Activated B cell treated with CpG ODN at 0.5 μM for 24 hours (primary cell): ENCODE results near the gene GFRA1. TPM values are rescaled to one million over a fixed set of nuclear protein-coding genes. Genes with fewer than 3 reads are reported as not detected.

Source experiments
- ATAC-seq: fragments of 200-7000 bp; cut with Tn5 transposase; one replicate; pipeline ENCODE4 v1.10.0; 2021; ENCODE audit warnings: low read depth, mild to moderate bottlenecking, moderate library complexity
- CTCF ChIA-PET: fragments of 350-600 bp; sonication (Branson Sonifier 250); formaldehyde crosslinking; loops from one replicate; lab custom pipeline; 2021; ENCODE audit warnings: antibody characterized with exemption; lab: Charles Lee
- POLR2A ChIA-PET: fragments of 350-600 bp; sonication (Branson Sonifier 250); formaldehyde crosslinking; loops from one replicate; lab custom pipeline; 2021; ENCODE audit warnings: antibody characterized with exemption; lab: Charles Lee
- DNase-seq: peaks from one replicate; pipeline ENCODE4 v3.0.0; 2022
- H3K27ac Mint-ChIP-seq: one replicate; pipeline ENCODE4 v1.8.0; 2020; ENCODE audit warnings: mixed read lengths
- H3K27me3 Mint-ChIP-seq: one replicate; pipeline ENCODE4 v1.8.0; 2021; ENCODE audit warnings: mixed read lengths
- H3K36me3 Mint-ChIP-seq: one replicate; pipeline ENCODE4 v1.8.0; 2021; ENCODE audit warnings: low read depth, mixed read lengths
- H3K4me1 Mint-ChIP-seq: one replicate; pipeline ENCODE4 v1.8.0; 2021; ENCODE audit warnings: mixed read lengths
- H3K4me3 Mint-ChIP-seq: one replicate; pipeline ENCODE4 v1.8.0; 2020; ENCODE audit warnings: mild to moderate bottlenecking, mixed read lengths
- H3K9me3 Mint-ChIP-seq: one replicate; pipeline ENCODE4 v1.8.0; 2020; ENCODE audit warnings: mixed read lengths
- intact Hi-C: fragments of 100-400 bp; cut with micrococcal nuclease; formaldehyde crosslinking; loops from one replicate; pipeline ENCODE4 v1.15.1; 2024
- total RNA-seq: library from RNA; stranded (reverse); gene quantifications from 2 replicates; pipeline ENCODE4 v1.2.3, GENCODE V29; 2022
- TF ChIP-seq, protein P1 (sequence below): fragments of 200-600 bp; IDR thresholded peaks from one replicate; pipeline ENCODE4 v1.8.0; 2022; ENCODE audit warnings: antibody characterized with exemption, mild to moderate bottlenecking

Gene GFRA1
- total RNA-seq, 1 donor from 2014 or later = not detected

DNA sequence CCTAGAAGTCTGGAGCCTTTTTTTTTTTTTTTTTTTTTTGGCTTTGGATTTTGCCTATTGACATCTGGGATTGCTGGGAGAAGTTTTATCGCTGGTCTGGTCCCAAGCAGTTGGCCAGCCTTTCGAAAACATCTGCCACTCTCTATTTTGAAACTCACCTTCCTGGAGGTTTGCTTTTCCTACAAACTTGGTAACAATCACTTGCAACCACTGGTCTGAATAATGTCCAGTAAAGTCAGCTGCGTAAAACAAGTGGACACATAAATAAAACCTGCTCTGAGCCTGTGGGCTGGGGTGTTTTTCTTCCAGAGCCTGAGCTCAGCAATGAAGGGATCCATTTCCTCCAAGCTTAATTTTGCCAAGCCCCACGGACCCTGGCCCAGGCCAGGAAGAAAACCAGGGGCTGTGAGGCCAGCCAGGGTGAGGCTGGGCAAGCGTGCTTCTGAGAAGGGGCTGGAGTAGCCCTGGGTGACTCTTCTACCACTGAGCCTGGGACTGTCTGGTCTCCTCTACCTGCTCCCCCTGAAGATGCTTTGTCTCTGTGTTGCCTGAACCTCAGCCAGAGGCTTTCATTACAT is 202.2 kb downstream of the GFRA1 start:
- ChIA-PET CTCF (no interaction called here), POLR2A (no interaction called here)
- Mint-ChIP-seq H3K4me3 (no peak overlapping the region), H3K9me3 (no peaks in the 10 kb centered on the region), H3K27ac (no peak overlapping the region), H3K4me1 (no peaks in the 10 kb centered on the region), H3K36me3 (no peaks in the 10 kb centered on the region), H3K27me3 (no peaks in the 10 kb centered on the region)
- ATAC-seq (no peak), DNase-seq (no peak)
- intact Hi-C loops = no loop called here
- TF ChIP-seq, protein P1, sequence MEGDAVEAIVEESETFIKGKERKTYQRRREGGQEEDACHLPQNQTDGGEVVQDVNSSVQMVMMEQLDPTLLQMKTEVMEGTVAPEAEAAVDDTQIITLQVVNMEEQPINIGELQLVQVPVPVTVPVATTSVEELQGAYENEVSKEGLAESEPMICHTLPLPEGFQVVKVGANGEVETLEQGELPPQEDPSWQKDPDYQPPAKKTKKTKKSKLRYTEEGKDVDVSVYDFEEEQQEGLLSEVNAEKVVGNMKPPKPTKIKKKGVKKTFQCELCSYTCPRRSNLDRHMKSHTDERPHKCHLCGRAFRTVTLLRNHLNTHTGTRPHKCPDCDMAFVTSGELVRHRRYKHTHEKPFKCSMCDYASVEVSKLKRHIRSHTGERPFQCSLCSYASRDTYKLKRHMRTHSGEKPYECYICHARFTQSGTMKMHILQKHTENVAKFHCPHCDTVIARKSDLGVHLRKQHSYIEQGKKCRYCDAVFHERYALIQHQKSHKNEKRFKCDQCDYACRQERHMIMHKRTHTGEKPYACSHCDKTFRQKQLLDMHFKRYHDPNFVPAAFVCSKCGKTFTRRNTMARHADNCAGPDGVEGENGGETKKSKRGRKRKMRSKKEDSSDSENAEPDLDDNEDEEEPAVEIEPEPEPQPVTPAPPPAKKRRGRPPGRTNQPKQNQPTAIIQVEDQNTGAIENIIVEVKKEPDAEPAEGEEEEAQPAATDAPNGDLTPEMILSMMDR = no peak

DNA sequence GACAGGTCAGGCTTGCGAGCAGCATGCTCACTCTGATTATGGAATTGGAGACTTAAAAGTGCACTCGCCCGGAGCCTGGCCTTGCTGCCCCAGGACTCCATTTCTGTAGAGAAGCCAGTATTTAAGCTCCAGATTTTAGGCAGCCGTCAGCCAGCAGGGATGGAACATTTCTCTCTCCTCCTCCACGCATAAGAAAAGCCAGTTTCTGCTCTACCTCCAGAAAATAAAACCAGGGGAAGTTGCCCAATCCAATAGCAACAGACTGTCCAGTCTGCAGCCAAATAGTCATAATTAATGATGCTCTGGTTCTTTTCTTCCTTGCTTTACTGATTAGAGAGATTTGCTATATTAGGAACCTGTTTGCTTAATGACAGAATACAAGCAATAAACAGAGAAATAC is 203.2 kb downstream of the GFRA1 start:
- intact Hi-C loops = no loop called here
- ChIA-PET CTCF (no interaction called here), POLR2A (no interaction called here)
- Mint-ChIP-seq H3K36me3 (no peaks in the 10 kb centered on the region), H3K27ac (no peak overlapping the region), H3K4me3 (no peak overlapping the region), H3K4me1 (no peaks in the 10 kb centered on the region), H3K27me3 (no peaks in the 10 kb centered on the region), H3K9me3 (no peaks in the 10 kb centered on the region)
- DNase-seq (no peak), ATAC-seq (no peak)
- TF ChIP-seq, protein P1 = no peak

DNA sequence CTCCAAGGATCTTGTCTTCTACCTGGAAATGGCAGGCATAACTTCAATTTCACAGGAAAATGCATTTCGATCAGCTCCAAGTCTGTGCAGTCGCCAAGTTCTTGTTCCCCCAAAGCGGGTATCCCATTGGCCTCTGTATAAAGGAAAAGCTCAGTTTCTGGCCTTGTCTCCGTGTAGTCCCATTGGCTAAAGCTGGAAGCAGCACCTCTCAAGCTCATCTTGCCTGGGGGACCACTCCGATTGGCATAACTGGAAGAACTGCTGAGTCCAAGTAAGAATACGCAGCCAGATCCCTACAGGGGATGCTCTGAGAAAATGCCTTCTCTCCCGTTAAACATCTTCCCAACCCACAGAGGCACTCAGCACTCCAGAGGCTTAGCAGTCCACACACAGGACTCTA is 205.2 kb downstream of the GFRA1 start:
- CTCF ChIA-PET = no interaction called here
- intact Hi-C loops = no loop called here
- ATAC-seq (no peak), DNase-seq (no peak)
- Mint-ChIP-seq H3K36me3 (no peaks in the 10 kb centered on the region), H3K4me1 (no peaks in the 10 kb centered on the region), H3K27me3 (no peaks in the 10 kb centered on the region), H3K27ac (no peak overlapping the region), H3K4me3 (no peak overlapping the region), H3K9me3 (no peaks in the 10 kb centered on the region)
- POLR2A ChIA-PET = no interaction called here
- TF ChIP-seq, protein P1 = no peak

DNA sequence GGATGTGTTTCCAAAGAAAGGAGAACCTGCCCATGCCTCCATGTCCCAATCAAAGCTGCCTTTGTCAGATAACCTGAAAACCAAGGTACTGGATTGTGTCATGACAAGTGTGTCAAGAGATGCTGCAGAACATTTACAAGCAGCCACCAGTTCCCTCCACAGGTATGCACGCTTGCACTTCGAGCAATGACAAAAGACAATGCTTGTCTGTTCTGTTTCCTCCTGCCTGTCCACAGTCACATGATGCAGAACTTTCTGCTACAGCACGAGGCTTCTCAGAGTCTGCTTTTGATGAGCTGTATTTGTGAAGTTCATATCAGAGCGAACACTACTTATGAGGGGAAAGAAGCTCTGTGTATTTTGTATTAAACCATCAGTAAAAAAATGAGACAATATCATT is 209.9 kb downstream of the GFRA1 start:
- ATAC-seq (no peak), DNase-seq (no peak)
- CTCF ChIA-PET = no interaction called here
- Mint-ChIP-seq H3K27me3 (no peaks in the 10 kb centered on the region), H3K4me1 (no peaks in the 10 kb centered on the region), H3K9me3 (peaks cover 2% of the 10 kb centered on the region), H3K27ac (no peak overlapping the region), H3K4me3 (no peak overlapping the region), H3K36me3 (no peaks in the 10 kb centered on the region)
- intact Hi-C loops = no loop called here
- POLR2A ChIA-PET = no interaction called here
- TF ChIP-seq, protein P1 = no peak

DNA sequence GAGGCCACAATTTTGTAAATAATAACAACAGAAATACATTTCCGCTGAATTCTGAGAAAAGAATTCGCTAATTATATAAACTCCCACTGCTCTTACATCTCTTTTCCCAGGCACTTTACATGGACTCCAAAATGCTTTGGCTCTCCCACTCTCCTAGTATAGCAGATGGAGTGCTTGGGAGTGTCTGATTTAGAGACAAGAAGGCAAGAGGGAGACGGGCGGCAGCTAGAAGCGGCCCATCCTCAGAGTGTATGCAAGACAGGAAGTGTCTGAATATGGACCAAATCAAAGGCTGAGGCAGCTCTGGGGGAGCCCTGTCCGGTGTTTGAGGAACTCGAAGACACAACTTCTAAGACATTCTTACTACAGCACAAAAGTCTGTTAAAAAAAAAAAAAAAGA is 212.1 kb downstream of the GFRA1 start:
- no peaks in the 10 kb centered on the region for H3K4me1 Mint-ChIP-seq
- no peak for DNase-seq
- TF ChIP-seq, protein P1 = no peak
- intact Hi-C loops = no loop called here
- peaks cover 2% of the 10 kb centered on the region for H3K9me3 Mint-ChIP-seq
- ChIA-PET POLR2A (no interaction called here), CTCF (no interaction called here)
- H3K27ac Mint-ChIP-seq = no peak overlapping the region
- ATAC-seq = no peak
- no peaks in the 10 kb centered on the region for H3K36me3 Mint-ChIP-seq
- H3K4me3 Mint-ChIP-seq = no peak overlapping the region
- H3K27me3 Mint-ChIP-seq = no peaks in the 10 kb centered on the region
